Measurements from ENCODE around the gene AGBL5. TPM values are rescaled to one million over a fixed set of nuclear protein-coding genes. Genes with fewer than 3 reads are reported as not detected.

The AGBL5 gene
- total and polyA plus RNA-seq, 9 of the 15 experiments (the other 6 are each of a cell fraction or from before 2014, with no cell fraction given): 3.3 to 52.7 (median 26.2) TPM

GRCh38 chr2:27054721-27055120, 3.3 kb downstream of the AGBL5 start:
- Histone ChIP-seq H3K9me3 (replicated peaks; ENCODE audit: control insufficient read depth, insufficient read depth, low read depth, low read length) (no peaks in the 10 kb centered on the region), H2AFZ (ENCODE audit: low read depth, low read length) (no peak overlapping the region), H4K20me1 (replicated peaks; ENCODE audit: control insufficient read depth, insufficient read depth, low read length) (no peaks in the 10 kb centered on the region; the same call in 1 of the 2 replicates), H3K79me2 (ENCODE audit: control insufficient read depth, insufficient read depth, low read length) (0 out of 3 replicates have a peak, but pooled peaks cover 5% of the 10 kb centered on the region), H3K4me1 (replicated peaks in 1 of 2; ENCODE audit: control insufficient read depth in 2 of 2, insufficient read depth in 2 of 2, low read length in 2 of 2) (peaks cover 28 to 33% of the 10 kb centered on the region in 2 experiments; a peak in 4 of 5 replicates), H3K36me3 (ENCODE audit: control insufficient read depth, insufficient read depth, low read length) (peaks cover 63% of the 10 kb centered on the region), H3K27ac (ENCODE audit: extremely low read depth, low read depth, low read length) (no peak overlapping the region), H3K4me3 (no peak overlapping the region), H3K9me1 (ENCODE audit: control insufficient read depth, insufficient read depth, low read length) (no peaks in the 10 kb centered on the region), H3K9ac (ENCODE audit: insufficient read depth in 1 of 2, low read depth in 2 of 2, low read length in 2 of 2) (no peak overlapping the region; a peak in 1 of 4 replicates), H3K4me2 (ENCODE audit: insufficient read depth, low read length) (no peak overlapping the region), H3K27me3 (ENCODE audit: control insufficient read depth in 2 of 2, insufficient read depth in 2 of 2, low read length in 2 of 2) (no peaks in the 10 kb centered on the region)
- BruUV-seq (replicated peaks): no TSS peak
- ATAC-seq (no peak), FAIRE-seq (no peak), DNase-seq (ENCODE audit: extremely low read depth in 1 of 4, low spot score in 3 of 4) (no peak)
- ChIA-PET POLR2A (interaction anchor here (0.6 to 10.5 kb wide), 7 partner anchors 9 to 122 kb away, joined by 3 to 112 read pairs (median 4); partner anchors contain the start of gene OST4), CTCF (ENCODE audit: low intra/inter-chr PET ratio) (no interaction called here)
- WGBS (ENCODE audit: insufficient coverage, low coverage, missing lambda C conversion rate): 84% methylated on average over 11 of the region's 11 CpGs
- intact Hi-C loops (cut with micrococcal nuclease): no loop called here
- TF ChIP-seq ZNF780A (CRISPR knock-in tag; IDR thresholded peaks at IDR 0.05) (no peak), ELF1 (tag; IDR thresholded peaks at IDR 0.05) (no peak), BDP1 (IDR thresholded peaks at IDR 0.05; ENCODE audit: insufficient read depth, insufficient read length) (no peak), BMI1 (IDR thresholded peaks at IDR 0.05; ENCODE audit: low read length) (no peak), CTBP1 (IDR thresholded peaks at IDR 0.05; ENCODE audit: borderline replicate concordance) (no peak), TGIF2 (CRISPR knock-in tag; IDR thresholded peaks at IDR 0.05) (no peak), RBM15 (IDR thresholded peaks at IDR 0.05; ENCODE audit: insufficient read depth, low read length) (no peak), BRCA1 (IDR thresholded peaks at IDR 0.05) (no peak), BRCA1 (CRISPR knock-in tag; IDR thresholded peaks at IDR 0.05) (no peak), MTF1 (CRISPR knock-in tag; IDR thresholded peaks at IDR 0.05; ENCODE audit: borderline replicate concordance) (no peak), NCOA4 (IDR thresholded peaks at IDR 0.05; ENCODE audit: partially characterized antibody) (no peak), ELF2 (CRISPR knock-in tag; IDR thresholded peaks at IDR 0.05) (no peak), OTX1 (CRISPR knock-in tag; IDR thresholded peaks at IDR 0.05) (no peak), MYC (IDR thresholded peaks at IDR 0.05; ENCODE audit: low read depth, low read length) (no peak), MYC (CRISPR knock-in tag; IDR thresholded peaks at IDR 0.05; ENCODE audit: borderline replicate concordance, low read depth) (no peak), GATAD2B (IDR thresholded peaks at IDR 0.05; ENCODE audit: borderline replicate concordance) (no peak), ZEB2 (IDR thresholded peaks at IDR 0.05) (no peak), SMAD2 (IDR thresholded peaks at IDR 0.05; ENCODE audit: low read depth, low read length) (no peak), ZBTB33 (CRISPR knock-in tag; IDR thresholded peaks at IDR 0.05) (no peak)
- in situ Hi-C loops (cut with MboI): no loop called here
